Prostate gland (tissue), 2 donors: ENCODE results near the gene WDR89.

Experiments used
- POLR2A ChIP-seq: fragments of 450-650 bp; IDR thresholded peaks from one replicate; pipeline ENCODE4 v1.6.1; 2016; ENCODE audit warnings: antibody characterized with exemption, mild to moderate bottlenecking
- TF ChIP-seq, protein P1 (sequence below), 4 experiments: fragments of 200-600 bp in 2 of 4; fragments of 450-650 bp in 2 of 4; sonication (generic) in 2 of 4; IDR thresholded peaks; 1 replicate in 3 of 4; 2 replicates in 1 of 4; pipeline ENCODE4 v1.5.1; 2016 to 2019; ENCODE audit warnings: antibody characterized with exemption in 4 of 4, mild to moderate bottlenecking in 2 of 4, moderate library complexity in 2 of 4

DNA sequence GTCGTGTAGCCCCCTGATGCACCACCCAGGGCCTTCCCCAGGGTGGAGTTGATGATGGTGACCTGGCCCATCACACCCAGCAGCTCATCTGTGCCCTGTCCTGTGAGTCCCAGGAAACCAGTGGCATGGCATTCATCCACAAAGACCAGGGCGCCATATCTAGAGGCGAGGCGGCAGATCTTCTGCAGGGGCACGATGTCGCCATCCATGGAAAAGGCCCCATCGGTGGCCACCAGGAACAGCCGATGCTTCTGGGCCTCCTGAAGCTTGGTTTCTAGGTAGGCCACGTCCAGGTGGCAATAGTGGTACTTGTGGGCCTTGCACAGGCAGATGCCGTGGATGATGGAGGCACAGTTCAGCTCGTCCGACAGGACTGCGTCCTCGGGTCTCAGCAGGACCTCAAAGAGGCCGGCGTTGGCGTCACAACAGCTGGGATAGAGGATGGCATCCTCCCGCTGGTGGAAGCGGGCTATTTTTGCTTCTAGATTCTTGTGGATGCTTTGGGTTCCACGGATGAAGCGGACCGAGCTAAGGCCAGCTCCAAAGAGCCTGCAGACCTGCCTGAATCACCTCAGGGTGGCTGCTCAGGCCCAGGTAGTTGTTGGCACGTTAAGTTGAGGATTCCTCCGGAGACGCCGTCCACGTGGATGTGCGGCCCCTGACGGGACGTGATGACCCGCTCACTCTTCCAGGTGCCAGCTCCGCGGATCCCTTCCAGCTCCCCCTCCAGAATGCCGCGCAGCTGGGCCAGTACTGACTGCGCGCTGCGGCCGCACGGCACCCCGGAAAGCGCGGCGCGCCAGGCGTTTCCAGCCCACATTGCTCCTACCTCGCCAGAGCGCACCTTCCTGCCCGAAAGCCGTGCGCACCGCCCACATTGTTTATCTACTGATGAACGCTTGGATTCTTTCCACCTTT lies 47.0 kb downstream of the WDR89 start:
- TF ChIP-seq, protein P1, sequence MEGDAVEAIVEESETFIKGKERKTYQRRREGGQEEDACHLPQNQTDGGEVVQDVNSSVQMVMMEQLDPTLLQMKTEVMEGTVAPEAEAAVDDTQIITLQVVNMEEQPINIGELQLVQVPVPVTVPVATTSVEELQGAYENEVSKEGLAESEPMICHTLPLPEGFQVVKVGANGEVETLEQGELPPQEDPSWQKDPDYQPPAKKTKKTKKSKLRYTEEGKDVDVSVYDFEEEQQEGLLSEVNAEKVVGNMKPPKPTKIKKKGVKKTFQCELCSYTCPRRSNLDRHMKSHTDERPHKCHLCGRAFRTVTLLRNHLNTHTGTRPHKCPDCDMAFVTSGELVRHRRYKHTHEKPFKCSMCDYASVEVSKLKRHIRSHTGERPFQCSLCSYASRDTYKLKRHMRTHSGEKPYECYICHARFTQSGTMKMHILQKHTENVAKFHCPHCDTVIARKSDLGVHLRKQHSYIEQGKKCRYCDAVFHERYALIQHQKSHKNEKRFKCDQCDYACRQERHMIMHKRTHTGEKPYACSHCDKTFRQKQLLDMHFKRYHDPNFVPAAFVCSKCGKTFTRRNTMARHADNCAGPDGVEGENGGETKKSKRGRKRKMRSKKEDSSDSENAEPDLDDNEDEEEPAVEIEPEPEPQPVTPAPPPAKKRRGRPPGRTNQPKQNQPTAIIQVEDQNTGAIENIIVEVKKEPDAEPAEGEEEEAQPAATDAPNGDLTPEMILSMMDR (IDR thresholded peaks at IDR 0.05): no peak
- no peak for TF ChIP-seq POLR2A
